Activated CD8-positive, alpha-beta memory T cell treated with anti-CD3 and anti-CD28 coated beads for 1 hour (primary cell): ENCODE data around the gene POTEE.
"Not testable (repeated sequence)": the region's sequence is repeated elsewhere in the genome, so short reads cannot be mapped to it uniquely, and the experiment has no call there.

Experiments
- DNase-seq, 2 donors: peaks; one replicate each; pipeline ENCODE4 v3.0.0-alpha.2; 2020; ENCODE audit warnings: low read depth in 1 of 2; ENCODE audit errors: extremely low read depth in 1 of 2

POTEE gene

DNA sequence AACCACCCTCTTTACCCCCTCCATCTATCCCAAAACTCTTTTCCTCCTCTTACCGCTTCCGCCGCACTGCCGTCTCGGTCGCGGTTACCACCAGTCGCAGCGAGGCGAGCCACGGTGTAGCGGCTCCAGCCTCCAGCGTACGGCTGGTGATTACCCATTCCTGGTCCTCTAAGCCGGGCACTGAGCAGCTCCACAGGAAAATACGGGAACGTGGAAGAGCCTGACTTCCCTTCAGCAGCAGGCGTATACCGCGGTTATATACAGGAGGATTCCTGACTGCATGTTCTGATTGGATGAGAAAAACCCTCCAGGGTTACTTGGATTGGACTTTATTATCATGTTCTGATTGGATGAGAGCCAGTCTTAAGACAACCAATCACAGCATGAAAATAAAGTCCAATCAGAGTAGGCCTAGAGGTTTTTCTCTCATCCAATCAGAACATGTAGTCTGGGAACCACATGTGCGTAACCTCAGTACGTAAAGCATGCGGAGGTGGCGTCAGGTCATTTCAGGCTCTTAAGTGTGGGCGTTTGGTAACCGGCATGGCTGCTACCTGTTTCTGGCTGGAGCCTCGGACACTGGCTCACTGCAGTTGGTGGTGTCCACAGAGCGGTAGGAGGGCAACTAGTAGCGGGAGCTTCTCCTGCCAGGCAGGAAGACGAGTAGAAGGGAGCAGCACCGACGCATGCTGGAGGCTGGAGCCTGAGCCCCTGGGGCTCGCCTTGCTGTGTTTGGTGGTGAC lies at the start of gene POTEE:
POTEE (plus strand) TSS at position 507 of the 743 bp plus-strand sequence. CDS start 8,867 bp downstream, outside the sequence.
- DNase-seq: not testable (repeated sequence)

DNA sequence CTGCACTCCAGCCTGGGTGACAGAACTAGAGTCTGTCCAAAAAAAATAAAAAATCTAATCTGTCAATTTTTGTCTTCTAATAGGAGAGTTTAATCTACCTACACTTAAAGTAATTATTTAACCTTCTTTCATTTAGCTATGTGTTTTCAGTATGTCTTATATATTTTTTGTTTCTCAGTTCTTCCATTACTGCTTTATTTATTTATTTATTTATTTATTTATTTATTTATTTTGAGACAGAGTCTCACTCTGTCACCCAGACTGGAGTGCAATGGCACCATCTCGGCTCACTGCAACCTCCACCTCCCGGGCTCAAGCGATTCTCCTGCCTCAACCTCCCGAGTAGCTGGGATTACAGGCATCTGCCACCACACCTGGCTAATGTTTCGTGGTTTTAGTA lies 43.8 kb upstream of the POTEE start:
- DNase-seq: not testable (repeated sequence)

DNA sequence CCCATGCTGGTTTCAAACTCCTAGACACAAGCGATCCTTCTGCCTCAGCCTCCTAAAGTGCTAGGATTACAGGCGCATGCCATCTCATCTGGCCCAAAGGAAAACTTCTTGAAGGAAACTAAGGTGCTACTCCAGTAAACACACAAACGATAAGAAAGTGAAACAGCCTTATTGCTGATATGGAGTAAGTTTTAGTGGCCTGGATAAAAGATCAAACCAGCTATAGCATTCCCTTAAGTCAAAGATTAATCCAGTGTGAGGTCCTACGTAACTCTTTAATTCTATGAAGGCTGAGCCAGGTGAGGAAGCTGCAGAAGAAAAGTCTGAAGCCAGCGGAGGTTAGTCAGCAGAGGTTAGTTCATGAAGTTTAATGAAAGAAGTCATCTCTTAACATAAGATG lies 40.8 kb upstream of the POTEE start:
- no peak for DNase-seq

DNA sequence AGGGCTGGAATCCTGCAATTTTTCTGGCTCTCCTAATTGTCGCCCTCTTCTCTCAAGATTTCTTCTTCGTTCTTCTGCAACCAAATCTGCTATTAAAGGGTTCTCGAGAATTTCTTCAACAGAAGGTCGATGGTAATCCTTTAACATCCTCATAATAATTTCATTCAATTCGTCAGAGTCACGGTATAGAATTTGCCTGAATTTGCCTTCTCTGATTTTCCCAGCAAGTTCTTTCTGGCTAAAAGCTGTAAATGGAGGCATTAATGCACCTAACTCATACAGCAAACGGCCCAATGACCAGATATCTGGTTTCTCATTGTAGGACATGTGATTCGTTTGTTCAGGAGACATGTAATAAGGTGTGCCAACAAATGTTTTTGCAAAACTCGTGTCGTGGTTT lies 31.3 kb upstream of the POTEE start:
- not testable (repeated sequence) for DNase-seq

DNA sequence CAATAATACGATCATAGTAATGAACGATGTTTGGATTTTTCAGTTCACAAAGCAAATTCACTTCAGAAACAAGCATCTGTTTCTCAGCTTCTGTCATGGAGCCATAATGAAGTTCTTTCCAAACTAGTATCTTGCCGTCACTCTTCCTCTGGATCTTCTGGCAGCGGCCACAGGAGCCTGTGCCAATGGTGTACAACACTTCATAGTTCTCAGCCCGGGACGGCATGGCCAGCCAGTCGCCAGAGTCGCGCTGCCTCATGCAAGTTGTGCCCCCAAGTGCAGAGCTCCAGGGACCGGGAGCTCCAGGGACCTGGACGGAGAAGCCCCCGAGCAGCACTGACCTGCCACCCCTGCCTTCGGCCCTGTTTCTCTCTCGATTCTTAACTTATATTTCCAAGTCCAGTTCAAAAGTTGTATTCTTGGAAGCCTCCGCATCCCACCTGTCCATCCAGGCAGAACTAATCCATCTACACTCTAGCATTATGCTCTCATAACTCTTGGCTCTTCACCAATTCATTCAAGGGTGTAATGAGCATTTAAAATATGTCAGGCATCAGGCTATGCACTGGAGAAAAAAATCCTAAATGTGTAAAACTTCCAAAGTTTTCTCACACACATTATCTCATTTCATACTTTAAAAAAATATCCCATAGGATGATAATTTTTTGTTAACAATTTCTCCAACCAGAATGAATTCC lies 30.5 kb upstream of the POTEE start:
- DNase-seq: not testable (repeated sequence)

DNA sequence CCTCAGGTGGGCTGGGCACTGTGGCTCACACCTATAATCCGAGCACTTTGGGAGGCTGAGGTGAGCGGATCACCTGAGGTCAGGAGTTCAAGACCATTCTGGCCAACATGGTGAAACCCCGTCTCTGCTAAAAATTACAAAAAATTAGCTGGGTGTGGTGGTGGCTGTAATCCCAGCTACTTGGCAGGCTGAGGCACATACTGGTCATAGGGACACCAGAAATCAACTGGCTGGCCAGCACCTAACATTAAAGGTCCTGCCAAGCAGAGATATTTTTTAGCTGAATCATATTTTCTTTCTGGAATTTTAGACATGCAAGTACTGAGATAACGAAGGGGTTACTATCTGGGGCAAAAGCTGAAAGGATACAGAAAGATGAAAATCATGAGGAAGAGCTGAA lies 27.9 kb upstream of the POTEE start:
- DNase-seq: not testable (repeated sequence)

DNA sequence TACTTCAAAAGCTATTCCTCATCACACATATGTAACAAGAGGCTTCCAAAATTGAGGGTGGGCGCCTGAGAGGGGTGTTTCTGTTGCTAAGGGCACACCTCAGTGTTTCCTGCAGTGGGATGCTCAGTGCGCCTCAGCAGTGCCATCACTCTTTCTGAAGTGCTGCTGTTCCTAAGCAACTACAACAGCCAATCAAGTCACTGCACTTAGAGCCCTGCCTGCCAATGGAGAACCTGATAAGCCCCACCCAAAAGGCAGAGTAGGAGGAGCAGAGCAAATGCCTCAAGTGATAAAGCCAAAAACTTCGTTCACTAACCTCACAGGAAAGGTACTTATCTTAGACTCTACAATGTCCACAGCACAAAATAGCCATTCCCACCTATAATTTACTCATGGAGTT lies 15.9 kb upstream of the POTEE start:
- DNase-seq: not testable (repeated sequence)

DNA sequence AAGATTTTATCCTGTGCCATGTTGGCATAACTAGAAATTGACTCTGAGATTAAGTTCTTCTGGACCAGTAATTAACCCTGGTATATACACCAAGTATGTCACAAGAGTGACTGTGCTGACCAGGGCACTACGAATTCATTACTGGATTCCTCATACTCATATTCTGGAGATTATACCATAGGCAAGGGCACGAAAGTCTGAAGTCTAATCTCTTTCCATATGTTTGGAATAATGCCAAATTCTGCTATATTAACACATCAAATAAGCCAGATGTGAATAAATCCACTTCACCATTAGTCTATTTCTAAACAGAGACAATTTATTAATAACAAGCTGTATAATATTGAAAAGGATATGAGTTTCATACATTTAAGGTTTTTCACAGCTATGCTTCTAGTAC lies 13.2 kb upstream of the POTEE start:
- not testable (repeated sequence) for DNase-seq

DNA sequence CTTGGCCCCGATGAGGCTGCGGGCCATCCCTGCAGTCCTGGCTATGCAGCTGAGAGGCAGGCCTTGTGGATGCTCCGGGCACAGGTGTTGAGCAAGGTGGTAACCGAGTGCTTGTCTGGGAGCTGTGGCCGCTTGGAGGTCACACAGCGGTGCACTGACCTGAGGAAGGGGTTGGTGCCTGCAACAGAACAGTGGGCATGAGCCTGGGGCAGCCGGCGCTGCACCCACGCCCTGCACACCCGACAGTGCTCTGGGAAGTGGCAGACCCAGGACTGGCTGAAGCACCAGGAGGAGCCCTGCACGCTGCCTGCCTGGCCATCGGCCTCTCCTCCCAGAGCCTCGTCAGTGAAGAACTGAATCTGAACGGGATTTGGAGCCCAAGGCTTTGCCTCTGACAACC lies 8.2 kb upstream of the POTEE start:
- DNase-seq: no peak

DNA sequence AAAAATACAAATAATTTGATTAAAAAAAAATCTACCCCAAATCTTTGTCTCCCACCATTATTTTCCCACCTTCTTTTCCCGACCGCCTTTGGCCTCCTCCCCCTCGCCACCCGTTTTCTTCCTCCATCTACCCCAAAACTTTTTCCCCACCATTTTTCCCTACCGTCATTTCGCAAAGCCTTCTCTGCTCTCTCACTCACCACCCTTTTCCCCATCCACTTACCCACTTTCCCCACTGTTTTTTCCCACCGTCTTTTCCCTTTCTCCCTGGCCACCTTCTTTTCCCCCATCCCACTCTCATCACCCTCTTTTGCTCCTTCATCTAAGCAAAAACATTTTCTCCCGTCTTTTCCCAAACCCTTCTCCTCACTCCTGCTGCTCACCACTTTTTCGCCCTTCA lies 1.5 kb upstream of the POTEE start:
- not testable (repeated sequence) for DNase-seq

DNA sequence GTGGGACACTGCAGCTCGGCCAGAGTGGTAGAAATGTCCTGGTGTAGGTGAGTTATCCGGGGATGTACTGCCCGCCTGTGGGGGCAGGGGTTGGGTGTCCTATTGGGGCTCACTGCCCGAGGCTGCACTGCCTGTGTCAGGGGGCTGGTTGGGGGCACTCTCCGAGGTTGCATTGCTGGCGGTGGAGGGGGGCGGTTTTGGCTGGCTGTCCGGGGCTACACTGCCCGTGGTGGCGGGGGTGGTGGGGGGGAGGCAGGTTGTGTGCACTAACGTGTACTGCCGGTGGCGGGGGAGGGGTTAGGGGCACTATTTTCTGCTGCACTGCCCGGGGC lies 403 bp downstream of the POTEE start:
- DNase-seq: not testable (repeated sequence)

DNA sequence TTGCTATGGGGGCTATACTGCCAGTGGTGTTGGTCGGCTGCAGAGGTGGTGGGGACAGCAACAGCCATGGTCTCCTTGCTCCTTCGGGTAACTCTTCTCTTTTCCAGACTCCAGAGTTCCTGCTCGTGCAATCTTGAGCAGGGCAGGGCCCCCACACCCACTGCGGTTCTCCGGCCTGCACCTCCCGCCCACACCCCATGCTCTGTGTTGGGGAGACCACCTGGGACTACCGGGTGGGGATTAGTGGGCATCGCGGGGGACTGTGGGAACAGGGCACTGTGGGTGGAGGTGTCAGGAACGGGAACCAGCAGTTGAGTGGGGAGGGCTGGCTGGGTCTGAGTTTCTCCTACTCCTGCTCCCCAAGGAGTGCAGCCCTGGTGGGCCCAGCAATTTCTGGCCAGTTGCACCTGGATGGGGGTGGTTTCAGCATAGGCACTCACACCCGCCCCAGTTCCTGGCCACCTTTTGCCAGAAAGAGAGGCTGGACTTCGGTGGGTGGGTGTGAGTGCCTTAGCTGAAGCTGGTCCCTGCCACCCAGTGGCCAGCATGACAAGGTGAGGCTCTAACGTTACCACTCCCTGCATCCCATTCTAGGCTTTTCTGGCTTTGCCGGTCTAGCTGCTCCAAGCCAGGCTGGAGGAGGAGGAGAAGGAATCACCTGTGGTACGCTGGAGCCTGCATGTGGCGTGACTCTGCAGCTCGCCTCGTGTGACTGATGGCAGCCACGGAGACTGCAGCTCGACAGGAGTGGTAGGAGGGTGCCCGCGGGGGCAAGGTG lies 1.3 kb downstream of the POTEE start:
- not testable (repeated sequence) for DNase-seq

DNA sequence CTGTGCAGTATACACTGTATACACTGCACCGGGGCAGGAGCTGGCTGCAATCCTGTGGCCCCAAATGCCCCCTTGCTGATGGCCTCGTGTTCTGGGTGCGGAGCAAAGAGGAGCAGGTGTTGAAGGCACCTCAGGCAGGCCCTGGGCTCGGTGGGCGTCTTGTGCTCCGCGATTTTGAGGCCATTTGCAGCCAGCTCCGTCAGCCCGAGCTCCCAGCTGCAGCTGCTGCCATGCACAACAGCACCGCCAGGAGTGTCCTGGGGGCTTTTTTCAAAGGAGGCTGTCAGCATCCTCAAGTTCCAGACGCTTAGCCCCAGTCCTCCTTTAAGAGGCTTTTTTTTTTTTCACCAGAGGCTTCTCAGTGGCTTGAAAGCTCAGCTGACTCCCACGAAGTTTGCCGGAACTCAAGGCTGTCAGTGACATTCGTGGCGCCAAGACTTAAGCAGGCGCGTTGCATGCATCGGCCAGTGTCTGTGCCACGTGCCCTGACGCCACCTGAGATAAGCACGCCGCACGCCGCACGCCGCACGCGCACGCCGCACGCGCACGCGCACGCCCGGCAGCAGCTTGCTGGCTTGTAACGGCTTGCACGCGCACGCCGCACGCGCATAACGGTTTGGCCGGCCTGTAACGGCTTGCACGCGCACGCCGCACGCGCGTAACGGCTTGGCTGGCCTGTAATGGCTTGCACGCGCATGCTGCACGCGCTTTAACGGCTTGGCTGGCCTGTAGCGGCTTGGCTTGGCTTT lies 8.1 kb downstream of the POTEE start:
- DNase-seq: not testable (repeated sequence)

DNA sequence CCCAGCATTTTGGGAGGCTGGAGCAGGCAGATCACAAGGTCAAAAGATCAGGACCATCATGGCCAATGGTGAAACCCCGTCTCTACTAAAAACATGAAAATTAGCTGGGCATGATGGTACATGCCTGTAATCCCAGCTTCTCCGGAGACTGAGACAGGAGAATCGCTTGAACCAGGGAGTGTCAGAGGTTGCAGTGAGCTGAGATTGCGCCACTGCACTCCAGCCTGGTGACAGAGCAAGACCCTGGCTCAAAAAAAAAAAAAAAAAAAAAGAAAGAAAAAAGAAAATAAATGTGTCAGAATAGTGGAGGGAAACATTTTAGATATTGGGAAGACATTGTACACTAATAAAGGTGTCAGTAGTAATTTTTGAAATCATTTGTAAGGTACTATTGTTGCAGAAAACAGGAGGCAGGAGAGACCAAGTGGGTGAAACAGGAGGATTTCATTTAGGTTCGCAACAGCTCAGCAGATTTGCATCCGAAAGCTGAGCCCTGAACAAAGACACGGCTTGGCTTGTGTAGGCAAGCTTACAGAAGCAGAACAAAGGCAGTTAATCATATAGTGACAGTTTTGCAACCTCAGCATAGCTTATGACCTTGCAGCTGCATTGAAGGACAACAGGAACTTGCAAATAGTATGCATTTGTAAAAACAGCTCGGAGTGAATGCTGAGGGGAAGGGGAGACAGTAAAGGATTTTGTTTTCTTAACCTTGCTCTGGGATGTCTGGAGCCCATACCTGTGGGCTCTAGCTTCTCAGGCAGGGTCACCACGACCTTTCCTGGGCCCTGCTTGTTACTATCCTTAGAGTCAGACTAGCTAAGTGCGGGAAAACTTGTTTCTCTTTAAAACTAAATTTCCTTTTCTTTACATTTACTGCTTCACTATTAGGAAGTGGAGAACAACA lies 26.5 kb downstream of the POTEE start:
- not testable (repeated sequence) for DNase-seq
